ENCODE data around the gene TBC1D22A.

Gene TBC1D22A

GRCh38 chr22:46737105-46737975 is 25.1 kb upstream of the TBC1D22A start:
- DNase-seq, result no peak

GRCh38 chr22:46737976-46738646 is 24.3 kb upstream of the TBC1D22A start, which contains the start of gene CERK:
TSS of gene CERK (minus strand) at chr22:46738252. CDS start at chr22:46738148, 104 bp downstream.
- DNase-seq, result peak; percentile 14

GRCh38 chr22:46738647-46739093 is 23.8 kb upstream of the TBC1D22A start:
- no peak for DNase-seq

GRCh38 chr22:46739094-46739870 is 23.2 kb upstream of the TBC1D22A start:
- DNase-seq, result no peak

- DNase-seq, result no peak
Measured at GRCh38 chr22:46740910-46741780, 21.3 kb upstream of the TBC1D22A start.

- no peak for DNase-seq
Measured at GRCh38 chr22:46741974-46742519, 20.4 kb upstream of the TBC1D22A start.

GRCh38 chr22:46742576-46743221 is 19.8 kb upstream of the TBC1D22A start:
- DNase-seq, result no peak

- no peak for DNase-seq
Measured at GRCh38 chr22:46744581-46744980, 17.9 kb upstream of the TBC1D22A start.

GRCh38 chr22:46746192-46746591 is 16.3 kb upstream of the TBC1D22A start:
- no peak for DNase-seq

- DNase-seq, result no peak
Measured at GRCh38 chr22:46746620-46747019, 15.8 kb upstream of the TBC1D22A start.

- no peak for DNase-seq
Measured at GRCh38 chr22:46747646-46748045, 14.8 kb upstream of the TBC1D22A start.

GRCh38 chr22:46748206-46748907 is 14.1 kb upstream of the TBC1D22A start:
- DNase-seq, result no peak

- DNase-seq, result no peak
Measured at GRCh38 chr22:46748908-46749675, 13.4 kb upstream of the TBC1D22A start.

GRCh38 chr22:46749682-46750529 is 12.5 kb upstream of the TBC1D22A start:
- DNase-seq, result no peak

GRCh38 chr22:46750530-46750800 is 12.0 kb upstream of the TBC1D22A start:
- no peak for DNase-seq

GRCh38 chr22:46750863-46751443 is 11.5 kb upstream of the TBC1D22A start:
- DNase-seq, result no peak

GRCh38 chr22:46752286-46752987 is 10.0 kb upstream of the TBC1D22A start:
- DNase-seq, result no peak

- DNase-seq, result no peak
Measured at GRCh38 chr22:46752988-46753310, 9.5 kb upstream of the TBC1D22A start.
